Heart left ventricle (tissue), 16 donors: ENCODE measurements around the gene TPRX1. TPM values are rescaled to one million over a fixed set of nuclear protein-coding genes. Genes with fewer than 3 reads are reported as not detected.

Experiments
- ATAC-seq, 4 donors: fragments of 200-7000 bp; cut with Tn5 transposase; one replicate each; pipeline ENCODE4 v1.9.1; 2020 to 2022; ENCODE audit warnings: moderate library complexity in 4 of 4, mild to moderate bottlenecking in 3 of 4, moderate number of reproducible peaks in 1 of 4
- DNase-seq, 5 donors: peaks; one replicate each; pipeline ENCODE4 v3.0.0-alpha.2; 2020
- H3K27ac ChIP-seq, 12 donors: fragments of 200-600 bp; sonication (generic) in 4 of 12; one replicate each; pipeline versions ENCODE4 v1.5.0 to v1.8.0; 2016 to 2022; ENCODE audit warnings: mild to moderate bottlenecking in 2 of 12
- H3K27me3 ChIP-seq, 9 donors: fragments of 200-600 bp; sonication (generic) in 2 of 9; one replicate each; pipeline versions ENCODE4 v1.5.1 to v1.8.0; 2016 to 2022; ENCODE audit warnings: mild to moderate bottlenecking in 3 of 9
- H3K36me3 ChIP-seq, 9 donors: fragments of 200-600 bp; sonication (generic) in 2 of 9; one replicate each; pipeline versions ENCODE4 v1.5.0 to v1.8.0; 2018 to 2022; ENCODE audit warnings: mild to moderate bottlenecking in 2 of 9
- H3K4me1 ChIP-seq, 12 donors: fragments of 200-600 bp; sonication (generic) in 4 of 12; one replicate each; pipeline versions ENCODE4 v1.5.0 to v1.8.0; 2016 to 2022; ENCODE audit warnings: mild to moderate bottlenecking in 3 of 12
- H3K4me3 ChIP-seq, 12 donors: fragments of 200-600 bp; sonication (generic) in 4 of 12; one replicate each; pipeline versions ENCODE4 v1.5.0 to v1.8.0; 2017 to 2022; ENCODE audit warnings: mild to moderate bottlenecking in 9 of 12, moderate library complexity in 4 of 12
- H3K9me3 ChIP-seq, 12 donors: fragments of 200-600 bp; sonication (generic) in 4 of 12; one replicate each; pipeline versions ENCODE4 v1.5.0 to v1.8.0; 2016 to 2022; ENCODE audit warnings: mild to moderate bottlenecking in 1 of 12
- POLR2A ChIP-seq, 2 donors: fragments of 450-650 bp; IDR thresholded peaks; one replicate each; pipeline ENCODE4 v1.6.1; 2017; ENCODE audit warnings: antibody characterized with exemption in 2 of 2, mild to moderate bottlenecking in 2 of 2, moderate library complexity in 2 of 2
- WGBS, 4 donors: extraction: QIAGEN DNeasy Blood & Tissue Kit in 2 of 4; methylation state at CpG; one replicate each; pipeline versions ENCODE4 v1.1.5 to v1.1.7; 2013 to 2018; 5-methylcytosine and 5-hydroxymethylcytosine counted together
- intact Hi-C, 10 donors: fragments of 100-400 bp; cut with DNase I; formaldehyde crosslinking; loops; one replicate each; pipeline versions ENCODE4 v1.11.1 to v1.14.2; 2022
- polyA plus RNA-seq, 2 donors: library from polyadenylated mRNA; stranded (reverse); fragments of 200-250 nt; gene quantifications; one replicate each; pipeline ENCODE4 v1.2.3, GENCODE V29; 2013
- total RNA-seq, 9 donors: library from RNA; depleted of rRNA in 2 of 9; stranded (reverse); fragments of >200 nt in 2 of 9; fragmentation: NEBNext Ultra II Directional in 3 of 9; extraction: Animal tissue kit (Norgen Biotek cat#: 25700) in 3 of 9; gene quantifications; one replicate each; pipeline versions ENCODE4 v1.1.0 to v1.2.4, GENCODE V29; 2016 to 2023
- TF ChIP-seq, protein P1 (sequence below), 12 donors: fragments of 200-600 bp; sonication (generic) in 4 of 12; IDR thresholded peaks; one replicate each; pipeline versions ENCODE4 v1.5.0 to v1.8.0; 2018 to 2022; ENCODE audit warnings: antibody characterized with exemption in 12 of 12, mild to moderate bottlenecking in 5 of 12
- donor health status: ischemic (EF 13 %, LVEDD 7.1; RV severe dilation, severe dysfunction).
- donor health status: healthy with polysubstance abuse.
- donor health status: DM: no; HTN: yes; CAD: no.
- donor health status: DM: no; HTN: no; CAD: no.
- donor health status: ischemic (EF 25% LVEDD 6.9; RV normal size, moderate dysfunction).
- donor health status: ischemic (EF 25% LVEDD 5.7; RV mildly dilated, moderate dysfunction).
- donor health status: healthy.
- donor health status: DM: yes; HTN: yes; CAD: no.
- donor health status: ischemic (EF 35%, LVEDD 5.7; RV mildly dilated, moderate dysfunction).
- donor health status: nonischemic (EF 11% LVEDD 7.7; RV severe dilation, severe dysfunction).
- donor health status: DM: yes; HTN: yes; CAD: no.
- donor health status: PGD.
- donor health status: ischemic (EF 29% LVEDD 5.4; RV normal size, mild dysfunction).
- donor health status: nonischemic (EF 23%, LVEDD 6.1; RV moderate dilation, normal function).

The TPRX1 gene
- total and polyA plus RNA-seq, 11 donors: not detected

- ATAC-seq (no peak), DNase-seq (no peak)
- Histone ChIP-seq H3K9me3 (no peaks in the 10 kb centered on the region), H3K27ac (no peak overlapping the region), H3K27me3 (peaks cover 0 to 7% (median 0%) of the 10 kb centered on the region in 9 donors), H3K4me1 (no peaks in the 10 kb centered on the region), H3K4me3 (no peak overlapping the region), H3K36me3 (no peaks in the 10 kb centered on the region)
- TF ChIP-seq, protein P1, sequence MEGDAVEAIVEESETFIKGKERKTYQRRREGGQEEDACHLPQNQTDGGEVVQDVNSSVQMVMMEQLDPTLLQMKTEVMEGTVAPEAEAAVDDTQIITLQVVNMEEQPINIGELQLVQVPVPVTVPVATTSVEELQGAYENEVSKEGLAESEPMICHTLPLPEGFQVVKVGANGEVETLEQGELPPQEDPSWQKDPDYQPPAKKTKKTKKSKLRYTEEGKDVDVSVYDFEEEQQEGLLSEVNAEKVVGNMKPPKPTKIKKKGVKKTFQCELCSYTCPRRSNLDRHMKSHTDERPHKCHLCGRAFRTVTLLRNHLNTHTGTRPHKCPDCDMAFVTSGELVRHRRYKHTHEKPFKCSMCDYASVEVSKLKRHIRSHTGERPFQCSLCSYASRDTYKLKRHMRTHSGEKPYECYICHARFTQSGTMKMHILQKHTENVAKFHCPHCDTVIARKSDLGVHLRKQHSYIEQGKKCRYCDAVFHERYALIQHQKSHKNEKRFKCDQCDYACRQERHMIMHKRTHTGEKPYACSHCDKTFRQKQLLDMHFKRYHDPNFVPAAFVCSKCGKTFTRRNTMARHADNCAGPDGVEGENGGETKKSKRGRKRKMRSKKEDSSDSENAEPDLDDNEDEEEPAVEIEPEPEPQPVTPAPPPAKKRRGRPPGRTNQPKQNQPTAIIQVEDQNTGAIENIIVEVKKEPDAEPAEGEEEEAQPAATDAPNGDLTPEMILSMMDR (IDR thresholded peaks at IDR 0.05): no peak
- TF ChIP-seq POLR2A (IDR thresholded peaks at IDR 0.05): no peak
- WGBS, 4 donors: 73 to 90% (median 80%) methylated on average over 4 of the region's 4 CpGs
- intact Hi-C loops: no loop called here
These were observed 28.4 kb upstream of the TPRX1 start for GRCh38 chr19:47832723-47833122.

GRCh38 chr19:47826800-47827199, 22.4 kb upstream of the TPRX1 start:
- no peak overlapping the region for H3K27ac ChIP-seq
- no peaks in the 10 kb centered on the region for H3K36me3 ChIP-seq
- no peak for ATAC-seq
- 78 to 91% (median 87%) methylated on average over 6 of the region's 6 CpGs for WGBS, 4 donors
- no peak overlapping the region for H3K4me3 ChIP-seq
- H3K4me1 ChIP-seq: no peaks in the 10 kb centered on the region
- no peak for DNase-seq
- intact Hi-C loops: no loop called here
- H3K27me3 ChIP-seq: peaks cover 0 to 9% (median 1%) of the 10 kb centered on the region in 9 donors
- TF ChIP-seq POLR2A (IDR thresholded peaks at IDR 0.05): no peak
- TF ChIP-seq, protein P1 (IDR thresholded peaks at IDR 0.05): no peak
- peaks cover 0 to 5% (median 0%) of the 10 kb centered on the region in 12 donors for H3K9me3 ChIP-seq

DNA sequence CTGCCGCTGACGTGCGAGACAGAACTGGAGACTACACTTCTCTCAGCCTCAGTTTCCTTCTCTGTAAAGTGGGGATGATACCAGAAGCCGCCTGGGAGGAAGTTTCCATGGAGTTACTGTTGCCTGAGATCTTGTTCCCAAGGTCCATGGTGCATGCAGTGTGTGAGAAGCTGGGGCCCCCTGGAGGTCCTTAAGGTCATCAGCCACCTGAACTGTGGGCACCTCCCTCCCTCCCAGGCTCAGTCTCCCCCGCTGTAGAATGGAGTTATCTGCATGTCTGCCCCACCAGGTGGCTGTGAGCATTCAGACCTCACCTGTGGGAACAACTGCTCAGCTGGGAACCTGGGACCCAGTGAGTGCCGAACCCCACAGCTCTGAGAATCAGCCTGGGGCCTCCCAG, 20.0 kb upstream of the TPRX1 start:
- intact Hi-C loops: no loop called here
- ATAC-seq (no peak), DNase-seq (no peak)
- no peaks in the 10 kb centered on the region for H3K36me3 ChIP-seq
- no peak overlapping the region for H3K4me3 ChIP-seq
- peaks cover 0 to 26% (median 8%) of the 10 kb centered on the region in 9 donors for H3K27me3 ChIP-seq
- WGBS, 4 donors: 63 to 85% (median 76%) methylated on average over 4 to 6 of the region's 6 CpGs
- H3K4me1 ChIP-seq: no peaks in the 10 kb centered on the region
- peaks cover 0 to 5% (median 0%) of the 10 kb centered on the region in 12 donors for H3K9me3 ChIP-seq
- H3K27ac ChIP-seq: no peak overlapping the region
- no peak for TF ChIP-seq POLR2A (IDR thresholded peaks at IDR 0.05)
- TF ChIP-seq, protein P1 (IDR thresholded peaks at IDR 0.05): no peak

DNA sequence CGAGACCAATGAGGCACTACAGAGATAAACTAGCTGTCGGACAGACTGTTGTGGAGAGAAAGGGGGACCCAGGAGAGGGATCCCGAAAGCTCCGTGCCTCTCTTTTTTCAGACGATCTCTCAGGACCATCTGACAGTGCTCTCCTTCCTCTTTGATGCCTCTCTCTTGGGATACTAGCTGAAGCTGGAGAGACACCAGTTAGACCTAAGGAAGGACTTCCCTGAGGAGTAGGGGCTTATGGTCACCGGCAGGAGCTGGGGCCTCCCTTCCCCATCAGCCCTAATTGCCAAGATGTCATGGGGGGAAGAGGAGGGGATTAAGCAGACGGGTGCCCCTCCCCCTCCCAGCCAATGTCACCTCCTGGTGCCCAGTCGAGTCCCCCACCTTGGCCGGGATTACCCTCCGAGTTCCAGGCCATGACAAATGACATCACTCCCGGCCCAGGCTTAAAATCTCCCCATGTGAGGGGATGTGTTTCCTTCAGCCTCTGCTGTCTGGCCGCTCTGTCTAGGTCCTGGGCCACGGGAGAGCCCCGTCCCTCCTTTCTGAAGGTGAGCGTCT, 17.2 kb upstream of the TPRX1 start, which contains the start of gene CRX:
Gene CRX (plus strand): TSS at position 478 of the 561 bp plus-strand sequence. CDS start 12,507 bp downstream, outside the sequence.
- TF ChIP-seq POLR2A (IDR thresholded peaks at IDR 0.05): no peak
- TF ChIP-seq, protein P1 (IDR thresholded peaks at IDR 0.05): no peak
- Histone ChIP-seq H3K36me3 (no peaks in the 10 kb centered on the region), H3K27ac (no peak within 1 kb of the TSS), H3K9me3 (no peaks in the 10 kb centered on the region), H3K4me3 (no peak within 1 kb of the TSS), H3K27me3 (peaks cover 0 to 46% (median 10%) of the 10 kb centered on the region in 9 donors), H3K4me1 (no peaks in the 10 kb centered on the region)
- intact Hi-C loops: no loop called here
- DNase-seq: no peak
- no peak for ATAC-seq
- 37 to 46% (median 40%) methylated on average over 14 to 15 of the region's 15 CpGs for WGBS, 4 donors
